Hepatocyte (in vitro differentiated cells): ENCODE results near the gene PRELID3B. TPM values are rescaled to one million over a fixed set of nuclear protein-coding genes. Genes with fewer than 3 reads are reported as not detected.
"Not testable (repeated sequence)": the region's sequence is repeated elsewhere in the genome, so short reads cannot be mapped to it uniquely, and the experiment has no call there.

ENCODE experiments used
- DNase-seq: peaks from one replicate; pipeline ENCODE4 v3.0.0-alpha.2; 2016; ENCODE audit warnings: low spot score
- H2AFZ ChIP-seq: fragments of 200-600 bp; sonication (generic); 2 replicates; pipeline ENCODE4 v1.6.0; 2016; ENCODE audit warnings: antibody characterized with exemption, mild to moderate bottlenecking
- H3K27ac ChIP-seq: fragments of 200-600 bp; sonication (generic); 2 replicates; pipeline ENCODE4 v1.5.1; 2016; ENCODE audit warnings: mild to moderate bottlenecking
- H3K27me3 ChIP-seq: fragments of 200-600 bp; sonication (generic); 2 replicates; pipeline ENCODE4 v1.6.1; 2016
- H3K36me3 ChIP-seq: fragments of 200-600 bp; sonication (generic); replicated peaks from 2 replicates; pipeline ENCODE4 v1.5.1; 2016; ENCODE audit warnings: low read depth; ENCODE audit not compliant: insufficient read depth
- H3K4me1 ChIP-seq: fragments of 200-600 bp; sonication (generic); 2 replicates; pipeline ENCODE4 v1.5.1; 2016; ENCODE audit warnings: mild to moderate bottlenecking, moderate library complexity; ENCODE audit not compliant: insufficient read depth
- H3K4me2 ChIP-seq: fragments of 200-600 bp; sonication (generic); 2 replicates; pipeline ENCODE4 v1.6.0; 2016
- H3K4me3 ChIP-seq: fragments of 200-600 bp; sonication (generic); 2 replicates; pipeline ENCODE4 v1.5.1; 2016; ENCODE audit warnings: mild to moderate bottlenecking
- H3K79me2 ChIP-seq: fragments of 200-600 bp; sonication (generic); 2 replicates; pipeline ENCODE4 v1.6.0; 2017; ENCODE audit warnings: mild to moderate bottlenecking
- H3K9me2 ChIP-seq: fragments of 200-600 bp; sonication (generic); replicated peaks from 2 replicates; pipeline ENCODE4 v1.6.0; 2017; ENCODE audit warnings: mild to moderate bottlenecking; ENCODE audit not compliant: insufficient read depth
- H3K9me3 ChIP-seq: fragments of 200-600 bp; sonication (generic); 2 replicates; pipeline ENCODE4 v1.5.1; 2016; ENCODE audit warnings: low read depth, mild to moderate bottlenecking
- H4K20me1 ChIP-seq: fragments of 200-600 bp; sonication (generic); 2 replicates; pipeline ENCODE4 v1.6.0; 2016; ENCODE audit warnings: mild to moderate bottlenecking; ENCODE audit not compliant: insufficient read depth, poor library complexity, severe bottlenecking
- CTCF ChIP-seq: fragments of 200-600 bp; sonication (generic); IDR thresholded peaks from 2 replicates; pipeline ENCODE4 v1.5.1; 2016; ENCODE audit warnings: antibody characterized with exemption, mild to moderate bottlenecking; ENCODE audit not compliant: poor library complexity
- EZH2 ChIP-seq: fragments of 200-600 bp; sonication (generic); IDR thresholded peaks from 2 replicates; pipeline ENCODE4 v1.6.1; 2016; ENCODE audit warnings: antibody characterized with exemption, mild to moderate bottlenecking, borderline replicate concordance
- EZH2phosphoT487 ChIP-seq: fragments of 200-600 bp; sonication (generic); IDR thresholded peaks from one replicate; pipeline ENCODE4 v1.6.1; 2018; ENCODE audit warnings: antibody characterized with exemption, mild to moderate bottlenecking, low read depth, moderate library complexity; ENCODE audit not compliant: unreplicated experiment, severe bottlenecking
- WGBS: methylation state at CpG from one replicate; pipeline ENCODE4 v1.1.6; 2016; ENCODE audit warnings: low lambda C conversion rate; ENCODE audit errors: missing lambda C conversion rate; 5-methylcytosine and 5-hydroxymethylcytosine counted together
- polyA plus RNA-seq: library from polyadenylated mRNA; unstranded; fragments of >200 nt; fragmentation: Nextera tagmentation; extraction: Ambion mirVana; gene quantifications from 2 replicates; pipeline ENCODE4 v1.2.1, GENCODE V29; 2016
- total RNA-seq: library from RNA; depleted of rRNA; stranded (reverse); fragments of >200 nt; gene quantifications from 2 replicates; pipeline ENCODE4 v1.2.3, GENCODE V29; 2014

PRELID3B gene
- total and polyA plus RNA-seq, 2 experiments from 2014 or later = 38.2 to 75.7 TPM

GRCh38 chr20:59013959-59014608 lies 28.5 kb downstream of the PRELID3B start:
- Histone ChIP-seq H2AFZ (no peak overlapping the region), H3K27me3 (no peaks in the 10 kb centered on the region), H3K36me3 (no peaks in the 10 kb centered on the region), H3K9me2 (no peaks in the 10 kb centered on the region), H3K79me2 (no peaks in the 10 kb centered on the region), H3K4me2 (no peak overlapping the region), H3K27ac (no peak overlapping the region), H3K4me1 (no peaks in the 10 kb centered on the region), H4K20me1 (no peaks in the 10 kb centered on the region), H3K4me3 (no peak overlapping the region), H3K9me3 (no peaks in the 10 kb centered on the region)
- TF ChIP-seq EZH2phosphoT487 = no peak
- WGBS = 83% methylated on average over 13 of the region's 13 CpGs
- DNase-seq = no peak

- Histone ChIP-seq H4K20me1 (no peaks in the 10 kb centered on the region), H3K9me2 (no peaks in the 10 kb centered on the region), H2AFZ (no peak overlapping the region), H3K79me2 (no peaks in the 10 kb centered on the region), H3K4me1 (no peaks in the 10 kb centered on the region), H3K36me3 (no peaks in the 10 kb centered on the region), H3K9me3 (no peaks in the 10 kb centered on the region), H3K27ac (no peak overlapping the region), H3K4me2 (no peak overlapping the region), H3K4me3 (no peak overlapping the region), H3K27me3 (no peaks in the 10 kb centered on the region)
- no peak for DNase-seq
- TF ChIP-seq EZH2phosphoT487 (no peak), CTCF (no peak), EZH2 (no peak)
- WGBS = 90% methylated on average over 17 of the region's 17 CpGs
These were observed 29.3 kb downstream of the PRELID3B start for GRCh38 chr20:59013031-59013951.

- H3K9me3 ChIP-seq, H3K79me2 ChIP-seq, H4K20me1 ChIP-seq, H3K4me3 ChIP-seq, H3K27ac ChIP-seq, H3K4me2 ChIP-seq, H3K4me1 ChIP-seq, DNase-seq, H3K36me3 ChIP-seq, H3K27me3 ChIP-seq, H2AFZ ChIP-seq, H3K9me2 ChIP-seq: not testable (repeated sequence)
- 87% methylated on average over 3 of the region's 3 CpGs for WGBS
These were observed 30.8 kb downstream of the PRELID3B start for GRCh38 chr20:59011874-59012157.

- Histone ChIP-seq H2AFZ (no peak overlapping the region), H3K27ac (no peak overlapping the region), H4K20me1 (no peaks in the 10 kb centered on the region), H3K79me2 (peaks cover 6% of the 10 kb centered on the region), H3K36me3 (no peaks in the 10 kb centered on the region), H3K4me2 (no peak overlapping the region), H3K4me3 (no peak overlapping the region), H3K4me1 (peaks cover 10% of the 10 kb centered on the region), H3K9me3 (no peaks in the 10 kb centered on the region), H3K27me3 (no peaks in the 10 kb centered on the region), H3K9me2 (no peaks in the 10 kb centered on the region)
- TF ChIP-seq EZH2phosphoT487 = no peak
- no peak for TF ChIP-seq EZH2
- TF ChIP-seq CTCF = no peak
- WGBS = 72% methylated on average over 17 of the region's 17 CpGs
- no peak for DNase-seq
These were observed 31.4 kb downstream of the PRELID3B start for GRCh38 chr20:59010995-59011873.
